GM13977 (cell line): ENCODE results near the gene TUBB4B.

ENCODE experiments used
- DNase-seq: peaks from one replicate; pipeline ENCODE4 v3.0.0; 2012; ENCODE audit warnings: low spot score
- CTCF ChIP-seq: IDR thresholded peaks from 2 replicates; pipeline ENCODE4 v1.5.1; 2012; ENCODE audit warnings: mild to moderate bottlenecking, control low read depth; ENCODE audit not compliant: insufficient read depth; ENCODE audit errors: extremely low read depth, missing control alignments
- in situ Hi-C: fragments of 300-500 bp; cut with MboI; formaldehyde crosslinking; loops from one replicate; pipeline ENCODE4 v1.12.0; 2022; ENCODE audit warnings: low sequenced_read_pairs, low pct_unique_long_range_greater_than_20kb, mixed read lengths, inconsistent platforms; ENCODE audit not compliant: unreplicated experiment

TUBB4B gene

DNA sequence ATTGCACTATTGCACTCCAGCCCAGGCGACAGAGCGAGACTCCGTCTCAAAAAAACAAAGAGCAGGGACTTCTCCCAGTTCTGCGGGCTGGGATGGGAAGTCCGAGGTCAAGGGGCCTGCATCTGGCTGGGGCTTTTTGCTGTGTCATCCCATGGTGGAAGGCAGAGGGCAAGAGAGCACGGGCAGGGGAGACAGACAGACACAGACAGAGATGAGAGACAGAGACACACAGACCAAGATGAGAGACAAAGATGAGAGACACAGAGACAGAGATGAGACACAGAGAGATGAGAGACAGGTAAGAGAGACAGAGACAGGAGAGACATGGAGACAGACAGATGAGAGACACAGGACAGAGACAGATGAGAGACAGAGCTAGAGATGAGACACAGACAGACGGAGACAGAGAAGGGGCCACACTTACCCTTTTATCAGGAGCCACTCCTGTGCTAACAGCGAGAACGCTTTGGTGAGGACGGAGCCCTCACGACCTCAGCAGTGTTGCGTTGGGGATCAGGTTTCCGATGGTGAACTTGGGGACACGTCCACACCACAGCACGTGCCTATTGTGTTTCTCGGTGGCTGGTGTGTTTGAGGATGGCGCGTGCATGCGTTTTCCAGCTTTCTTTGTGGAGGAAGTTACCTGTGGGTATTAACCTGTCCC is 27.6 kb downstream of the TUBB4B start:
- DNase-seq: no peak
- no peak for TF ChIP-seq CTCF
- in situ Hi-C loops: no loop called here

GRCh38 chr9:137269231-137269772 is 28.2 kb downstream of the TUBB4B start:
- in situ Hi-C loops: no loop called here
- TF ChIP-seq CTCF: no peak
- DNase-seq: no peak

DNA sequence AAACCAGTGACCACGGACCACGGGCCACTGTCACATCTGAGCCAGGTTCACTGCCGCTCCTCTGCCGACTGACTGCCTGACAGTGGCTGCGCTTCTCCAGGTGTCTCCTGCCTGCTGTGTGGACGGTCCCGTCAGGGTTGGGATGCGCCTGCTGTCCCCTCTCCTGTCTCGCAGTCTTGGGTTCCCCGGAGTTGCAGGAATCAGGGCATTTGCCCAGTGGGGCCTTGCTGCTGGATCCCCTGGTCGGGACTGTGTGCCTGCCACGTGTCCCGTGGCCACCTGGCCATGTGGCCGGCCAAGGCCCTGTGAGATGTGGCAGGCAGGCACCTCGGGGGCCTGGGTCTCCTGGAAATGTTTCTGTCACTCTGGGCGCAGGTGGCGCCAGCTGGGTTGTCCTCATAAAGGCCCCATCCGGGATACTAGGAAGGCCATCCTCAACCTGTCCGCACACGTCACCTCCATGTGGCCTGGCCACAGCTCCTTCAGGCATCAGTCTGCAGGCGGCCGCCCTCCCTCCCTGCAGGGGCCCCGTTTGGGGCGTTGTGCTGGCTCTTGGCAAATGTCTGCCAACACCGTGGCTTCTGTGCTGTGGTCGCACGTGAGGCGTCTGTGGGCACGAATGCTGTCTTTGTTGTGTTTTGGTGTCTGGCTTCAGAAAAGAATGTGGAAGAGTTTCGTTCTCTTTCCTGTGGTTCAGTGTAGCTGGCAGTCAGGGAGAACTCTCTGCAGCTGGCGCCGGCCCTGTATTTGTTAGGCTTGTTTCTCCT is 30.0 kb downstream of the TUBB4B start:
- in situ Hi-C loops: no loop called here
- TF ChIP-seq CTCF: no peak
- no peak for DNase-seq

- no peak for DNase-seq
- in situ Hi-C loops: no loop called here
- TF ChIP-seq CTCF: no peak
Observed at GRCh38 chr9:137271696-137272076, 30.6 kb downstream of the TUBB4B start.

- in situ Hi-C loops: no loop called here
- TF ChIP-seq CTCF: no peak
- DNase-seq: no peak
Observed at GRCh38 chr9:137272241-137273094, 31.4 kb downstream of the TUBB4B start.

DNA sequence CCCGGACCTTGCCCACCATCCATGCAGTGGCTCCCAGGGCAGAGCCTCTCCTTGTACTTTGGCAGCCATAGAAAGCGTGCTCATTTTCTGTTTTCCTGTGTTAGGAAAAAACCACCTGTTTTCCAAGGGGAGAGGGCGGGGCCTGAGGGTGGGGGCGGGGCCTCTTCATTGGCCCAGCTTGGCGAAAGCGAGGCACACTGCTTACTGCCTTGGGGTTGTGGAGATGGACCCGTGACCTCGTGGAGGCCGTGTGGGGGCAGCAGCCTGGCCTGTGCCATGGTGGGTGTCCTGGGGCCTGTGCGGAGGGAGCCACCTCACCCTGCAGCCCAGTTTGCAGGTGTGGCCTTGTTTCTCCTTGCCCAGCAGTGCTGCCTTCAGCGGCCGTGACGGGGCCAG is 32.0 kb downstream of the TUBB4B start:
- in situ Hi-C loops: no loop called here
- no peak for TF ChIP-seq CTCF
- DNase-seq: no peak
